IMR-90 (cell line): ENCODE measurements around the gene BCL6. TPM values are rescaled to one million over a fixed set of nuclear protein-coding genes. Genes with fewer than 3 reads are reported as not detected.
"Not testable (repeated sequence)": the region's sequence is repeated elsewhere in the genome, so short reads cannot be mapped to it uniquely, and the experiment has no call there.

Experiments used
- ATAC-seq: fragments of 200-7000 bp; cut with Tn5 transposase; 2 replicates; pipeline ENCODE4 v1.9.1; 2020; ENCODE audit warnings: low read depth, mild to moderate bottlenecking, moderate library complexity
- BruUV-seq: library from RNA; stranded (reverse); fragments of 400-500 nt; replicated peaks from 2 replicates; lab custom pipeline; 2021; lab: Mats Ljungman, UMichigan
- CTCF ChIA-PET: fragments of 300-600 bp; formaldehyde crosslinking; extraction: SDS; loops from one replicate; lab custom pipeline; 2021; ENCODE audit warnings: antibody characterized with exemption; lab: Yijun Ruan, JAX
- POLR2A ChIA-PET: fragments of 300-600 bp; sonication (Branson Sonifier 250); formaldehyde crosslinking; loops from one replicate; lab custom pipeline; 2022; ENCODE audit warnings: antibody characterized with exemption; ENCODE audit not compliant: unreplicated experiment; lab: Charles Lee
- DNase-seq: peaks from one replicate; pipeline ENCODE4 v3.0.0; 2013
- H2AFZ ChIP-seq: replicated peaks from 2 replicates; pipeline ENCODE3; 2013; ENCODE audit warnings: low read length, mild to moderate bottlenecking; ENCODE audit not compliant: poor library complexity
- H2AK5ac ChIP-seq: 2 replicates; pipeline ENCODE4 v1.6.1; 2013; ENCODE audit warnings: low read depth, low read length, inconsistent platforms
- H2AK9ac ChIP-seq: replicated peaks from 2 replicates; pipeline ENCODE3; 2013; ENCODE audit warnings: mild to moderate bottlenecking, low read depth, low read length, moderate library complexity; ENCODE audit not compliant: poor library complexity
- H2BK120ac ChIP-seq: 2 replicates; pipeline ENCODE4 v1.6.1; 2013; ENCODE audit warnings: low read depth, low read length, inconsistent platforms
- H2BK15ac ChIP-seq: 3 replicates; pipeline ENCODE4 v1.6.1; 2013; ENCODE audit warnings: low read depth, low read length, inconsistent platforms
- H2BK20ac ChIP-seq: 2 replicates; pipeline ENCODE4 v1.6.1; 2013; ENCODE audit warnings: low read depth, mild to moderate bottlenecking, inconsistent platforms, low read length, moderate library complexity
- H2BK5ac ChIP-seq: 2 replicates; pipeline ENCODE4 v1.6.1; 2013; ENCODE audit warnings: mild to moderate bottlenecking, low read depth, low read length, inconsistent platforms; ENCODE audit not compliant: poor library complexity, severe bottlenecking
- H3K14ac ChIP-seq: replicated peaks from 2 replicates; pipeline ENCODE4 v1.6.1; 2013; ENCODE audit warnings: low read depth, low read length, inconsistent platforms
- H3K18ac ChIP-seq: 2 replicates; pipeline ENCODE4 v1.6.1; 2013; ENCODE audit warnings: low read depth, low read length, control low read depth
- H3K23ac ChIP-seq: 2 replicates; pipeline ENCODE4 v1.6.1; 2013; ENCODE audit warnings: low read depth, low read length, inconsistent platforms
- H3K27ac ChIP-seq: 2 replicates; pipeline ENCODE4 v1.5.1; 2013; ENCODE audit warnings: mild to moderate bottlenecking, control low read depth, low read length; ENCODE audit not compliant: insufficient read depth
- H3K27me3 ChIP-seq: 2 replicates; pipeline ENCODE4 v1.6.1; 2013; ENCODE audit warnings: low read length; ENCODE audit not compliant: control insufficient read depth, insufficient read depth
- H3K36me3 ChIP-seq: 2 replicates; pipeline ENCODE4 v1.6.1; 2013; ENCODE audit warnings: low read length, mixed read lengths; ENCODE audit not compliant: control insufficient read depth, insufficient read depth
- H3K4ac ChIP-seq: 2 replicates; pipeline ENCODE4 v1.6.1; 2013; ENCODE audit warnings: low read depth, low read length, inconsistent platforms
- H3K4me1 ChIP-seq: 2 replicates; pipeline ENCODE4 v1.6.1; 2013; ENCODE audit warnings: low read length, mixed read lengths; ENCODE audit not compliant: control insufficient read depth, insufficient read depth
- H3K4me2 ChIP-seq: 2 replicates; pipeline ENCODE4 v1.6.1; 2013; ENCODE audit warnings: low read depth, mild to moderate bottlenecking, control low read depth, low read length, moderate library complexity
- H3K4me3 ChIP-seq: 2 replicates; pipeline ENCODE4 v1.5.1; 2013; ENCODE audit warnings: low read depth, mild to moderate bottlenecking, control low read depth, low read length, moderate library complexity; ENCODE audit not compliant: insufficient read depth
- H3K56ac ChIP-seq: 2 replicates; pipeline ENCODE4 v1.6.1; 2013; ENCODE audit warnings: low read length, inconsistent platforms; ENCODE audit not compliant: insufficient read depth; ENCODE audit errors: extremely low read depth
- H3K79me1 ChIP-seq, 2 experiments: 2 replicates each; pipeline ENCODE4 v1.6.1; 2013; ENCODE audit warnings: low read length in 2 of 2, inconsistent platforms in 1 of 2, low read depth in 1 of 2
- H3K9ac ChIP-seq: 2 replicates; pipeline ENCODE4 v1.6.1; 2013; ENCODE audit warnings: low read depth, low read length, control low read depth
- H3K9me1 ChIP-seq: 2 replicates; pipeline ENCODE4 v1.6.1; 2013; ENCODE audit warnings: low read length, inconsistent platforms; ENCODE audit not compliant: insufficient read depth
- H3K9me3 ChIP-seq: 2 replicates; pipeline ENCODE4 v1.6.1; 2013; ENCODE audit warnings: low read length; ENCODE audit not compliant: control insufficient read depth, insufficient read depth
- H4K20me1 ChIP-seq: 2 replicates; pipeline ENCODE4 v1.6.1; 2013; ENCODE audit warnings: low read length, inconsistent platforms; ENCODE audit not compliant: insufficient read depth
- H4K5ac ChIP-seq: 2 replicates; pipeline ENCODE4 v1.6.1; 2013; ENCODE audit warnings: mild to moderate bottlenecking, low read depth, low read length, control low read depth
- H4K8ac ChIP-seq, 2 experiments: 2 replicates each; pipeline ENCODE4 v1.6.1; 2013; ENCODE audit warnings: low read depth in 2 of 2, low read length in 2 of 2, control low read depth in 1 of 2, inconsistent platforms in 1 of 2
- H4K91ac ChIP-seq: 2 replicates; pipeline ENCODE4 v1.6.1; 2013; ENCODE audit warnings: low read depth, low read length, inconsistent platforms; ENCODE audit not compliant: insufficient read depth
- WGBS, 2 experiments: methylation state at CpG; one replicate each; pipeline versions ENCODE4 v1.1.5 to v1.1.7; 2013; ENCODE audit warnings: missing lambda C conversion rate in 2 of 2; ENCODE audit not compliant: insufficient read length in 1 of 2; ENCODE audit errors: extremely low coverage in 2 of 2; 5-methylcytosine and 5-hydroxymethylcytosine counted together
- dilution Hi-C: fragments of 300-500 bp; cut with HindIII; formaldehyde crosslinking; loops from one replicate; pipeline ENCODE4 v1.14.3; 2018; ENCODE audit warnings: low sequenced_read_pairs; ENCODE audit not compliant: unreplicated experiment
- in situ Hi-C: fragments of 300-500 bp; cut with MboI; formaldehyde crosslinking; loops from 3 replicates; pipeline ENCODE4 v1.14.3; 2019; ENCODE audit warnings: low sequenced_read_pairs, inconsistent platforms, mixed read lengths
- intact Hi-C: fragments of 100-400 bp; cut with micrococcal nuclease; formaldehyde crosslinking; loops from 2 replicates; pipeline ENCODE4 v1.10.0; 2022
- polyA plus RNA-seq, 3 experiments: library from polyadenylated mRNA; depleted of rRNA; stranded (reverse); fragments of >200 nt; gene quantifications; 2 replicates each; pipeline ENCODE4 v1.2.3, GENCODE V29; 2012; ENCODE audit warnings: low replicate concordance in 1 of 3
- total RNA-seq: library from RNA; depleted of rRNA; stranded (reverse); fragments of >200 nt; gene quantifications from 2 replicates; pipeline ENCODE4 v1.2.3, GENCODE V29; 2012

The BCL6 gene
- total and polyA plus RNA-seq, 2 of the 4 experiments (the other 2 are of a cell fraction): 19.7 to 22.6 TPM

DNA sequence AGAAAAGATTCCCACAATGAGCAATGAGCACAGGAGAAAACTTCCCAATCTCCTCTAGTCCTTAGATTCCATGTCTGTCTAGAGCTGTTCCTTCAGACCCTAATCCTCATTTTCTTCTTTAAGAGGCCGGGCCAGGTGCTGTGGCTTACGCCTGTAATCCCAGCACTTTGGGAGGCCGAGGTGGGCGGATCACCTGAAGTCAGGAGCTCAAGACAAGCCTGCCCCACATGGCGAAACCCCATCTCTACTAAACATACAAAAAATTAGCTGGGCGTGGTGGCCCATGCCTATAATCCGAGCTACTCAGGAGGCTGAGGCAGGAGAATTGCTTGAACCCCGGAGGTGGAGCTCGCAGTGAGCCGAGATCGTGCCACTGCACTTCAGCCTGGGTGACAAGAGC, 63.5 kb downstream of the BCL6 start:
- H3K18ac ChIP-seq, H3K36me3 ChIP-seq, H3K79me1 ChIP-seq, H4K5ac ChIP-seq, DNase-seq, BruUV-seq, H3K56ac ChIP-seq, H4K8ac ChIP-seq, H2BK20ac ChIP-seq, H2BK5ac ChIP-seq, H2AFZ ChIP-seq, H4K20me1 ChIP-seq, H3K4me3 ChIP-seq, H2AK5ac ChIP-seq, H2AK9ac ChIP-seq, ATAC-seq, H2BK15ac ChIP-seq, H3K23ac ChIP-seq, H3K4ac ChIP-seq, intact Hi-C loops, H3K27ac ChIP-seq, POLR2A ChIA-PET, H4K91ac ChIP-seq, H3K9ac ChIP-seq, H2BK120ac ChIP-seq, H3K9me1 ChIP-seq, H3K4me2 ChIP-seq, H3K4me1 ChIP-seq, H3K9me3 ChIP-seq, H3K14ac ChIP-seq, in situ Hi-C loops: not testable (repeated sequence)
- dilution Hi-C loops: loop anchor here (25.0 kb wide), 2 partner anchors 369 to 469 kb away; no protein-coding TSS in a partner anchor
- no CpG with 5 or more reads among the region's 11 CpGs for WGBS, 2 experiments
- CTCF ChIA-PET: interaction anchor here (8.4 kb wide), 1 partner anchor 362 kb away, joined by 168 read pairs; no protein-coding TSS in a partner anchor
- H3K27me3 ChIP-seq: peaks cover 16% of the 10 kb centered on the region
